ENCODE measurements around the gene GMPPA.

GMPPA gene

GRCh38 chr2:219469186-219469724 lies 29.4 kb upstream of the GMPPA start:
- DNase-seq (ENCODE audit: low read depth): no peak
- H3K4me3 ChIP-seq (ENCODE audit: low read length): no peak overlapping the region
- TF ChIP-seq CTCF (conservative IDR thresholded peaks at IDR 0.05; ENCODE audit: low read depth, low read length): no peak

- TF ChIP-seq CTCF (conservative IDR thresholded peaks at IDR 0.05; ENCODE audit: low read depth, low read length): no peak
- H3K4me3 ChIP-seq (ENCODE audit: low read length): no peak overlapping the region
- DNase-seq (ENCODE audit: low read depth): no peak
These were observed 28.3 kb upstream of the GMPPA start for GRCh38 chr2:219470429-219470828.

GRCh38 chr2:219471476-219472371 lies 27.0 kb upstream of the GMPPA start:
- DNase-seq (ENCODE audit: low read depth): no peak
- TF ChIP-seq CTCF (conservative IDR thresholded peaks at IDR 0.05; ENCODE audit: low read depth, low read length): no peak
- H3K4me3 ChIP-seq (ENCODE audit: low read length): no peak overlapping the region

- no peak for DNase-seq (ENCODE audit: low read depth)
- no peak overlapping the region for H3K4me3 ChIP-seq (ENCODE audit: low read length)
- TF ChIP-seq CTCF (conservative IDR thresholded peaks at IDR 0.05; ENCODE audit: low read depth, low read length): no peak
These were observed 26.0 kb upstream of the GMPPA start for GRCh38 chr2:219472629-219473187.

- DNase-seq (ENCODE audit: low read depth): no peak
- no peak overlapping the region for H3K4me3 ChIP-seq (ENCODE audit: low read length)
- no peak for TF ChIP-seq CTCF (conservative IDR thresholded peaks at IDR 0.05; ENCODE audit: low read depth, low read length)
These were observed 25.2 kb upstream of the GMPPA start for GRCh38 chr2:219473511-219473910.

- TF ChIP-seq CTCF (conservative IDR thresholded peaks at IDR 0.05; ENCODE audit: low read depth, low read length): no peak
- no peak overlapping the region for H3K4me3 ChIP-seq (ENCODE audit: low read length)
- no peak for DNase-seq (ENCODE audit: low read depth)
These were observed 24.2 kb upstream of the GMPPA start for GRCh38 chr2:219474285-219475060.

Data from retinal pigment epithelial cell (primary cell).